H9 (cell line): ENCODE results near the gene PIK3CD. TPM values are rescaled to one million over a fixed set of nuclear protein-coding genes. Genes with fewer than 3 reads are reported as not detected.

Experiments
- DNase-seq: peaks from one replicate; pipeline ENCODE4 v3.0.0-alpha.2; 2017
- H2AFZ ChIP-seq: one replicate; pipeline ENCODE4 v1.6.1; 2013; ENCODE audit warnings: mild to moderate bottlenecking, low read length, control low read depth, moderate library complexity
- H2AK5ac ChIP-seq: 2 replicates; pipeline ENCODE4 v1.6.1; 2013; ENCODE audit warnings: low read length, control low read depth, mixed read lengths; ENCODE audit not compliant: insufficient read length
- H2BK120ac ChIP-seq: one replicate; pipeline ENCODE4 v1.6.1; 2013; ENCODE audit warnings: low read depth, mild to moderate bottlenecking, low read length, control low read depth, inconsistent platforms; ENCODE audit not compliant: poor library complexity, severe bottlenecking
- H2BK12ac ChIP-seq: 2 replicates; pipeline ENCODE4 v1.6.1; 2013; ENCODE audit warnings: low read length, control low read depth, mixed read lengths, low read depth; ENCODE audit not compliant: insufficient read length
- H2BK15ac ChIP-seq: 2 replicates; pipeline ENCODE4 v1.6.1; 2013; ENCODE audit warnings: low read depth, low read length, control low read depth
- H2BK20ac ChIP-seq: one replicate; pipeline ENCODE4 v1.6.1; 2013; ENCODE audit warnings: low read depth, mild to moderate bottlenecking, low read length, control low read depth, inconsistent platforms; ENCODE audit not compliant: poor library complexity, severe bottlenecking
- H2BK5ac ChIP-seq: 2 replicates; pipeline ENCODE4 v1.6.1; 2013; ENCODE audit warnings: low read length, control low read depth, mixed read lengths; ENCODE audit not compliant: insufficient read length
- H3K14ac ChIP-seq: 2 replicates; pipeline ENCODE4 v1.6.1; 2013; ENCODE audit warnings: low read length, control low read depth; ENCODE audit not compliant: insufficient read depth
- H3K18ac ChIP-seq: 2 replicates; pipeline ENCODE4 v1.6.1; 2013; ENCODE audit warnings: low read depth, mild to moderate bottlenecking, mixed read lengths, low read length, control low read depth; ENCODE audit not compliant: insufficient read length
- H3K23ac ChIP-seq: 2 replicates; pipeline ENCODE4 v1.6.1; 2013; ENCODE audit warnings: low read length, control low read depth, mixed read lengths, low read depth; ENCODE audit not compliant: insufficient read length
- H3K23me2 ChIP-seq: 2 replicates; pipeline ENCODE4 v1.6.1; 2013; ENCODE audit warnings: low read depth, mild to moderate bottlenecking, mixed read lengths, low read length, control low read depth; ENCODE audit not compliant: insufficient read length, poor library complexity, severe bottlenecking
- H3K27ac ChIP-seq: 2 replicates; pipeline ENCODE4 v1.5.1; 2013; ENCODE audit warnings: low read length, control low read depth, mixed read lengths, low read depth; ENCODE audit not compliant: insufficient read length
- H3K27me3 ChIP-seq: 2 replicates; pipeline ENCODE4 v1.6.1; 2013; ENCODE audit warnings: low read length, control low read depth, inconsistent platforms; ENCODE audit not compliant: insufficient read depth
- H3K4ac ChIP-seq: 2 replicates; pipeline ENCODE4 v1.6.1; 2013; ENCODE audit warnings: low read depth, mild to moderate bottlenecking, control low read depth, inconsistent platforms, low read length, moderate library complexity
- H3K4me1 ChIP-seq: 2 replicates; pipeline ENCODE4 v1.6.1; 2013; ENCODE audit warnings: low read length, control low read depth, inconsistent platforms; ENCODE audit not compliant: insufficient read depth
- H3K4me2 ChIP-seq: 2 replicates; pipeline ENCODE4 v1.6.1; 2013; ENCODE audit warnings: low read length, control low read depth, mixed read lengths; ENCODE audit not compliant: insufficient read length, insufficient read depth
- H3K56ac ChIP-seq: 2 replicates; pipeline ENCODE4 v1.6.1; 2013; ENCODE audit warnings: low read depth, mild to moderate bottlenecking, mixed read lengths, low read length, control low read depth; ENCODE audit not compliant: insufficient read length
- H3K79me1 ChIP-seq: 2 replicates; pipeline ENCODE4 v1.6.1; 2013; ENCODE audit warnings: low read depth, mild to moderate bottlenecking, moderate library complexity, low read length, control low read depth, inconsistent platforms; ENCODE audit not compliant: insufficient read depth, poor library complexity, severe bottlenecking
- H3K79me2 ChIP-seq: 2 replicates; pipeline ENCODE4 v1.6.1; 2013; ENCODE audit warnings: low read length, control low read depth, inconsistent platforms; ENCODE audit not compliant: insufficient read depth
- H3K9ac ChIP-seq: 2 replicates; pipeline ENCODE4 v1.6.1; 2013; ENCODE audit warnings: low read length, control low read depth, mixed read lengths; ENCODE audit not compliant: insufficient read length; ENCODE audit errors: extremely low read depth
- H3K9me3 ChIP-seq: one replicate; pipeline ENCODE4 v1.6.1; 2013; ENCODE audit warnings: low read depth, low read length, inconsistent platforms; ENCODE audit not compliant: control insufficient read depth
- H3T11ph ChIP-seq: one replicate; pipeline ENCODE4 v1.6.1; 2013; ENCODE audit warnings: mild to moderate bottlenecking, low read length, control low read depth, inconsistent platforms
- H4K20me1 ChIP-seq: one replicate; pipeline ENCODE4 v1.6.1; 2013; ENCODE audit not compliant: control insufficient read depth, insufficient read length, insufficient read depth
- H4K5ac ChIP-seq: 2 replicates; pipeline ENCODE4 v1.6.1; 2013; ENCODE audit warnings: low read depth, mild to moderate bottlenecking, mixed read lengths, low read length, control low read depth; ENCODE audit not compliant: insufficient read length
- H4K8ac ChIP-seq: replicated peaks from 2 replicates; pipeline ENCODE4 v1.6.1; 2013; ENCODE audit warnings: low read length, control low read depth, mixed read lengths, low read depth; ENCODE audit not compliant: insufficient read length
- H4K91ac ChIP-seq: 2 replicates; pipeline ENCODE4 v1.6.1; 2013; ENCODE audit warnings: low read depth, mild to moderate bottlenecking, moderate library complexity, mixed read lengths, low read length, control low read depth; ENCODE audit not compliant: insufficient read length
- H3K27ac Mint-ChIP-seq, 3 experiments: 2 replicates in 2 of 3; 3 replicates in 1 of 3; pipeline ENCODE4 v1.8.0; 2020 to 2021; ENCODE audit warnings: mixed read lengths in 3 of 3, mild to moderate bottlenecking in 1 of 3, moderate library complexity in 1 of 3
- H3K27me3 Mint-ChIP-seq: 2 replicates; pipeline ENCODE4 v1.8.0; 2021; ENCODE audit warnings: low read depth, mild to moderate bottlenecking, moderate library complexity, mixed read lengths
- H3K36me3 Mint-ChIP-seq, 3 experiments: 2 replicates in 2 of 3; 3 replicates in 1 of 3; pipeline ENCODE4 v1.8.0; 2020 to 2021; ENCODE audit warnings: low read depth in 3 of 3, mixed read lengths in 3 of 3; ENCODE audit not compliant: insufficient read depth in 1 of 3
- H3K4me1 Mint-ChIP-seq, 2 experiments: 2 replicates each; pipeline ENCODE4 v1.8.0; 2020; ENCODE audit warnings: mixed read lengths in 2 of 2
- H3K4me3 Mint-ChIP-seq, 2 experiments: 2 replicates in 1 of 2; 3 replicates in 1 of 2; pipeline ENCODE4 v1.8.0; 2020 to 2021; ENCODE audit warnings: mild to moderate bottlenecking in 2 of 2, mixed read lengths in 2 of 2, moderate library complexity in 1 of 2
- H3K9me3 Mint-ChIP-seq, 2 experiments: 2 replicates in 1 of 2; 3 replicates in 1 of 2; pipeline ENCODE4 v1.8.0; 2020; ENCODE audit warnings: mild to moderate bottlenecking in 2 of 2, mixed read lengths in 2 of 2, moderate library complexity in 1 of 2
- CTCF ChIP-seq: fragments of 200-600 bp; sonication (generic); conservative IDR thresholded peaks from 3 replicates; pipeline ENCODE4 v1.8.0; 2021; ENCODE audit warnings: antibody characterized with exemption, mild to moderate bottlenecking
- WGBS: extraction: QIAGEN DNeasy Blood & Tissue Kit; methylation state at CpG from one replicate; pipeline ENCODE4 v1.1.7; 2013; ENCODE audit warnings: missing lambda C conversion rate, low lambda C conversion rate, mixed read lengths; ENCODE audit not compliant: insufficient read length; ENCODE audit errors: extremely low coverage; 5-methylcytosine and 5-hydroxymethylcytosine counted together
- total RNA-seq: library from RNA; stranded (reverse); gene quantifications from 2 replicates; pipeline ENCODE4 v1.2.1, GENCODE V29; 2021

The PIK3CD gene
- total RNA-seq, 1 experiment from 2014 or later, result 10.0 TPM

DNA sequence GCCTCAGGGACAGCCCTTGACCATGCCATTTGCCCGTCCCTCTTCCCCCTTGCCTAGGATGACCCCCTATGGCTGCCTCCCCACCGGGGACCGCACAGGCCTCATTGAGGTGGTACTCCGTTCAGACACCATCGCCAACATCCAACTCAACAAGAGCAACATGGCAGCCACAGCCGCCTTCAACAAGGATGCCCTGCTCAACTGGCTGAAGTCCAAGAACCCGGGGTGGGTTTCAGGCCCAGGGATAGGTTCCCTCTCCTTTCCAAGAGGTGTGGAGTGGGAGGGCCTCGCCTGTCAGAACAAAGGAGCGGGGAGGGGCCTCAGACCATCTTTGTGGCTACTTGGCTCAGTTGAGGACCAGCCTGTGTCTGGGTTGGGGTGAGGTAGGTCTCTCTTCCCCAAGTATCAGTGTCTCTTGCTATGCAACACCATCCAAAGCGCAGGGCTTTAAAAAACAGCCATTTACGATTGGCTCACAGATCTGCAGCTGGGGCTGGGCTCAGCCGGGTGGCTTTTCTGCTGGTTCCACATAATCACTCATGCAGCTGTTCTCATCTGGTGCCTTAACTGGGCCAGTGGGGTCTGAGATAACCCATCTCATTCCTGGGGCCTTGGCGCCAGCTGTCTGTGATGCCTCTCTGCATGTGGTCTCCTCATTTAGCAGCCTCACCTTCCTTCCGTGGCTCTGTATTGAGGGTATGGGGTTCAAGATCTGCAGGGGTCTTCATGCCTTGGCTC, 71.7 kb downstream of the PIK3CD start:
- peaks cover 22 to 38% (median 33%) of the 10 kb centered on the region in 3 experiments for H3K36me3 Mint-ChIP-seq
- peaks cover 2 to 8% of the 10 kb centered on the region in 2 experiments; a peak in 3 of 4 replicates for H3K4me1 Mint-ChIP-seq
- no peak for DNase-seq
- no peak overlapping the region for H2BK120ac ChIP-seq
- no peak overlapping the region for H3K14ac ChIP-seq
- no peak overlapping the region for H4K91ac ChIP-seq
- H3K23me2 ChIP-seq, result peaks cover 3% of the 10 kb centered on the region
- H3K4me3 Mint-ChIP-seq, result no peak overlapping the region
- no peaks in the 10 kb centered on the region for H3K79me2 ChIP-seq
- H3K79me1 ChIP-seq, result no peaks in the 10 kb centered on the region
- H4K8ac ChIP-seq, result no peak overlapping the region
- WGBS, result no CpG with 5 or more reads among the region's 14 CpGs
- H2BK15ac ChIP-seq, result no peak overlapping the region
- no peak overlapping the region for H2BK20ac ChIP-seq
- no peak overlapping the region for H3K23ac ChIP-seq
- no peaks in the 10 kb centered on the region for H3K27me3 ChIP-seq
- no peak overlapping the region for H3K18ac ChIP-seq
- no peak overlapping the region for H3K4ac ChIP-seq
- H3K9me3 ChIP-seq, result no peaks in the 10 kb centered on the region
- peaks cover 6% of the 10 kb centered on the region in 2 experiments; a peak in 4 of 5 replicates for H3K9me3 Mint-ChIP-seq
- no peak for TF ChIP-seq CTCF
- no peak overlapping the region for H2BK12ac ChIP-seq
- H4K5ac ChIP-seq, result no peak overlapping the region
- no peak overlapping the region for H3K27ac Mint-ChIP-seq
- H3K4me2 ChIP-seq, result no peak overlapping the region
- H3K9ac ChIP-seq, result no peak overlapping the region
- no peak overlapping the region for H3K56ac ChIP-seq
- H2AK5ac ChIP-seq, result no peak overlapping the region
- no peak overlapping the region for H3T11ph ChIP-seq
- no peak overlapping the region for H2BK5ac ChIP-seq
- H3K4me1 ChIP-seq, result no peaks in the 10 kb centered on the region
- no peak overlapping the region for H2AFZ ChIP-seq
- no peaks in the 10 kb centered on the region for H4K20me1 ChIP-seq
- H3K27me3 Mint-ChIP-seq, result no peaks in the 10 kb centered on the region; the same call in 1 of the 2 replicates
- no peak overlapping the region for H3K27ac ChIP-seq
